Measurements from ENCODE around the gene PUDP.
"Not testable (repeated sequence)": the region's sequence is repeated elsewhere in the genome, so short reads cannot be mapped to it uniquely, and the experiment has no call there.

PUDP gene

GRCh38 chrX:7073336-7073735 is 74.6 kb downstream of the PUDP start:
- DNase-seq (ENCODE audit: low spot score) = no peak

- no peak for DNase-seq (ENCODE audit: low spot score)
Observed at GRCh38 chrX:7072856-7073255, 75.1 kb downstream of the PUDP start.

- no peak for DNase-seq (ENCODE audit: low spot score)
Observed at GRCh38 chrX:7071390-7071789, 76.6 kb downstream of the PUDP start.

- DNase-seq (ENCODE audit: low spot score) = no peak
Observed at GRCh38 chrX:7069556-7069955, 78.4 kb downstream of the PUDP start.

- DNase-seq (ENCODE audit: low spot score) = no peak
Observed at GRCh38 chrX:7068939-7069367, 79.0 kb downstream of the PUDP start.

- no peak for DNase-seq (ENCODE audit: low spot score)
Observed at GRCh38 chrX:7067256-7067655, 80.7 kb downstream of the PUDP start.

GRCh38 chrX:7065473-7065872 is 82.5 kb downstream of the PUDP start:
- no peak for DNase-seq (ENCODE audit: low spot score)

- DNase-seq (ENCODE audit: low spot score) = no peak
Observed at GRCh38 chrX:7062903-7063302, 85.0 kb downstream of the PUDP start.

GRCh38 chrX:7062276-7062675 is 85.7 kb downstream of the PUDP start:
- no peak for DNase-seq (ENCODE audit: low spot score)

GRCh38 chrX:7061429-7061828 is 86.5 kb downstream of the PUDP start:
- DNase-seq (ENCODE audit: low spot score) = no peak

GRCh38 chrX:7060444-7060843 is 87.5 kb downstream of the PUDP start:
- no peak for DNase-seq (ENCODE audit: low spot score)

- DNase-seq (ENCODE audit: low spot score) = no peak
Observed at GRCh38 chrX:7059859-7060258, 88.1 kb downstream of the PUDP start.

- DNase-seq (ENCODE audit: low spot score) = peak; percentile 57
Observed at GRCh38 chrX:7059214-7059838, 88.6 kb downstream of the PUDP start.

- no peak for DNase-seq (ENCODE audit: low spot score)
Observed at GRCh38 chrX:7055386-7056137, 92.4 kb downstream of the PUDP start.

GRCh38 chrX:7054219-7055216 is 93.4 kb downstream of the PUDP start:
- no peak for DNase-seq (ENCODE audit: low spot score)

GRCh38 chrX:7052541-7052940 is 95.4 kb downstream of the PUDP start:
- DNase-seq (ENCODE audit: low spot score) = no peak

GRCh38 chrX:7050271-7050670 is 97.7 kb downstream of the PUDP start:
- no peak for DNase-seq (ENCODE audit: low spot score)

- DNase-seq (ENCODE audit: low spot score) = no peak
Observed at GRCh38 chrX:7047951-7048350, 100.0 kb downstream of the PUDP start.

GRCh38 chrX:7045238-7045955 is 102.6 kb downstream of the PUDP start:
- DNase-seq (ENCODE audit: low spot score) = no peak

GRCh38 chrX:7043796-7044433 is 104.0 kb downstream of the PUDP start:
- DNase-seq (ENCODE audit: low spot score) = not testable (repeated sequence)

GRCh38 chrX:7028246-7028645 is 119.7 kb downstream of the PUDP start:
- no peak for DNase-seq (ENCODE audit: low spot score)

All from activated CD4-positive, alpha-beta T cell treated with anti-CD3 and anti-CD28 coated beads, Interleukin-2, Interleukin-4, amounts not matched to agents 100 ng/mL and 50 ng/mL, durations not matched to agents 16 hours and 8 hours (primary cell).